Tongue (tissue), 2 donors: ENCODE measurements around the gene PCDHGC4. TPM values are rescaled to one million over a fixed set of nuclear protein-coding genes. Genes with fewer than 3 reads are reported as not detected.

ENCODE experiments used
- DNase-seq: peaks from one replicate; pipeline ENCODE4 v3.0.0-alpha.2; 2015
- total RNA-seq: library from RNA; depleted of rRNA; stranded (reverse); fragments of >200 nt; gene quantifications from one replicate; pipeline ENCODE4 v1.2.3, GENCODE V29; 2014

PCDHGC4 gene
- total RNA-seq, 1 donor from 2014 or later = 7.9 TPM

- DNase-seq = no peak
Measured at GRCh38 chr5:141490771-141491170, 5.9 kb downstream of the PCDHGC4 start.

- no peak for DNase-seq
Measured at GRCh38 chr5:141491323-141492167, 6.7 kb downstream of the PCDHGC4 start.

DNA sequence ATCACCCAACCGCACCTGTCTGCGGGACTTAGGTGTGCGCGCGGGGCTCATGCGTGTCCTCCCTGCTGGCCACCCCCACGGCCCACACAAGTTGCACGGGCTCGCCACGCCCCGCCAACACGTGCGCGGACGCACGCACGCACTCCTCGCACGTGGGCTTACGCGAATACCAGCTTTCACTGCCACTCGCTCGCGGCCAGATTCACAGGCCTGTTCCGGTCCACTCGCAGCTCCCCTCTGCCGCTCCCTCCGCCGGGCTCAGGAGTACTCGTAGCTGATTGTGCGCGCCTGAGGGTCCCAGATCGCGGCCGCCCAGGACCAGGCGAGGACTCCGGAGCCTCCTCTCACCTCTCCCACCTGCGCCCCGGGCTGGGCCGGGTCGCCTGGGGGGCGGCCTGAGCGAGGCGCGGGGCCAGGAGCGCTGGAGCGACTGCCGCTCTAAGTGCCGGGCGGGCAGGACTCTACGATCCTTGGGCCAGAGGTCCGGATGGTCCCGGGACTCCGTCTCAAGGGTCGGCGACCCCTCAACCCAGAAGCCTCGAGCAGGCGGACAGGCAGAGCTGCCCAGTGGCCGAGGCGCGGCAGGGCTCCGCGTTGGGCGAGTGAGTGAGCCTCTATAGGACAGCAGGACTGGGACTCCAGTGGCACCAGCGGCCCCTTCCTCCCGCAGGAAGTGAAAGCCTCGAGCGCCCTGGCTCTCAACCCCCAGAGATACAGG lies 7.5 kb downstream of the PCDHGC4 start:
- no peak for DNase-seq

- DNase-seq = no peak
Measured at GRCh38 chr5:141493500-141494422, 8.9 kb downstream of the PCDHGC4 start.

DNA sequence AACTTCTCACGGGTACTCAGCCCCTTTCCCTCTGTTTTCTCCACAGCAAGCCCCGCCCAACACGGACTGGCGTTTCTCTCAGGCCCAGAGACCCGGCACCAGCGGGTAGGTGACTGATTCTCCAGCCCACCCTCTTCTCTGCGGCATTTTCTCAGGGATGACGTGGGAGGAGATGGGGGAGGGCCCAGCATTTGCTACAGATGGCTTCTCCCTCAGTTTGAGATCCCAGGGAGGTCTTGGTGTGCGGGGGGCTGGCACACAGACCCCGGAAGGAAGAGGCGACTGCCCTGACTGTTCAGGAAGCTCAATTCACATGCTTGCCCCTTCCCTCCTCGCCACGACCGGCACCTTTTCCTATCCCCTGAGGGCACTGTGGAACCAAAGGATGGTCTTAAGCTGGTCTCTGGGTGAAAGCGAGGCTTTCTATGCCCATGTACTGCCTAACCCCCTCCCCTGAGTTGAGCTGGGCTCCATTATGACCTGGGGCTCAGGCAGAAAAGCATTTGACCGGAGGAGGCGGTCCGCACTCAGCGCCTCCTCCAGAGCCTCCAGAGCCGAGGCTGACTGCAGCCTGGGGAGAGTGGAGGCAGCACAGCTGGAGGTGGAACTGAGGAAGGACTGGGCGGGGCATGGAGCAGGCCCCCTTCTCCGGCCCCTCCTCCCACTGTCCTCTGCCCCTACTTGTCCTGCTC lies 10.1 kb downstream of the PCDHGC4 start:
- peak; percentile 53 for DNase-seq

DNA sequence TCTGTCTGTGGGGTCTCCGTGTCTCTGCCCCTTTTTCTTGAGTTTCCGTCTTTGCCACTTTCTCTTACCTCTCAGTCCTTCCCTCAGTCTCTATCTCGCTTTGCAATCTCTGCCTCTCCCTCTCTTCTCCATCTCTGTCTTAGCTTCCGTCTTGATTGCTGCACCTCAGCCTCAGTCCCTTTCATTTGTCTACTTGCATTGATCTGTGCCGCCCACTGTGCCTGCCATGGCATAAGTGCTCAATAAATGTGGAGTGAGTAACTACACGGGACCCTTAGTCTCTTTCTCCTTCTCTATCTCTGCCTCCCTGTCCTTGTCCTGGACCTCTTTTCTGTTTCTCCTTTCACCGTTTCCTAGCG lies 10.6 kb downstream of the PCDHGC4 start:
- DNase-seq = no peak

GRCh38 chr5:141496038-141496437 lies 11.2 kb downstream of the PCDHGC4 start:
- DNase-seq = peak; percentile 93

- DNase-seq = no peak
Measured at GRCh38 chr5:141501761-141502160, 16.9 kb downstream of the PCDHGC4 start.

- DNase-seq = no peak
Measured at GRCh38 chr5:141503681-141504080, 18.9 kb downstream of the PCDHGC4 start.

DNA sequence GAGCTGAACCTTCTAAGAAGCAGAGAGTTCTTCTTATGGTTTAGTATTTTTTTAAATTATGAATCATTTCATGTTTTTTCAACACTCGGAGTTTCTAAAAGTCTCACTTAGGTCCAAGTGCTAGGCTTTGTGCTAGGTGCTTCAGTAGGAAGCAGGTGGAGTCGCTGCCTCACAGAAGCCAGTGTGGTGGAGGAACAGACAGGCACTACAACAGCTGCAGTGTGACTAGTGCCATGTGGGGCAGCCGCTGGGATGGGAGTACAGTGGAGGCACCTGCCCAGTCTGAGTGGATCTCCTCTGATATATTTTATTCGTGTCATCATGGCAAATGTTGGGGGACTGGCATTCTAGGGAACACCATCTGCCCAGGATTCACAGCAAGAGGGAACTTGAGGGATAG lies 19.4 kb downstream of the PCDHGC4 start:
- no peak for DNase-seq

GRCh38 chr5:141506381-141507155 lies 21.7 kb downstream of the PCDHGC4 start:
- no peak for DNase-seq

DNA sequence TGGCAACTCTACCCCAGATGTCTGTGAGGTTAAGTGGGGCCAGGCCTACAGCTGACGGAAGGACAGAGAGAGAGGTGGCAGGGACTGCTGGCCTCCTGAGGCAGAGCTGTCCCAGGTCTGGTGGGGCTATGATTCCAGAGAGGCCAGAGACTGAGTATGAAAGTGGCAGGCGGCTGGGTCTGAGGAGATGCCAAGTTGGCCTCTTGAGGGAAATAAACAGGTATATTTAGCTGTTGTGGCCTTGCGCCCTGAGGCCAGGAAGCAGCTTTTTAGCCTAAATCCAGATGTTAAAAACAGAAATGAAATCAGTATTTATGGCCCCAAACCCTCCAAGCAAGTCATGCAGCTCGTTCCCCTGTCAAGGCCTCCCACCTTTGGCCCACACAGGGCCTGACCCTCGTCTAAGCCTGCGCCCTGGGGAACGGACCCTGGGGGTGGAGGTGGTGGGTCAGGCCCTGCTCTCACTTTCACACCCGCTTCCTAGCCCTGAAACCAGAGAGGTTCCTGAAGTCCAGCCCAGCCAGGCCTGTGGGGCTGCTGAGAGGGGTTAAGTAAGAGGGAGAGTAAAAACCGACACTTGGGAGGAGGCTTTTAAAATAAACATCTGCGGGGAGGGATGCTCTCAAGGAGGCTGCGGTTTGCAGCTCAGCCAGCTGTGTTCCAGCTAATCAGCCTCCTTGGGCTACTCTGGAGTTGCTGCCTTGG lies 22.7 kb downstream of the PCDHGC4 start:
- peak; percentile 79 for DNase-seq

GRCh38 chr5:141508440-141508797 lies 23.6 kb downstream of the PCDHGC4 start:
- DNase-seq = no peak

- peak; percentile 87 for DNase-seq
Measured at GRCh38 chr5:141508798-141509611, 24.2 kb downstream of the PCDHGC4 start.

DNA sequence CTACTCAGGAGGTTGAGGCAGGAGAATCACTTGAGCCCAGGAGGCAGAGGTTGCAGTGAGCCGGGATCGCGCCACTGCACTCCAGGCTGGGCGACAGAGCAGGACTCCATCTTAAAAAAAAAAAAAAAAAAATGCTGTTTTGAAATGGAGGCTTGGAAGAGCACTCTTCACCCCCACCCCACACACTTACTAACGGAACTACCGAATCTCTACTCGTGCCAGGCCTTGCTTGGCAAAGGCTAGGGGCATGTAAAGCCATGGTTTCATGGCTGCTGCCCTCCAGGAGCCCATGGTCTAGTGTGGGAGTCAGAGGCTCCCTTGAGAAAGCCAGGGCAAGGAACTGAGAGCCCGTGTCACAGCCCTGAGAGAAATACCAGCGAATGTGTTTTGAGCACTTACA lies 25.3 kb downstream of the PCDHGC4 start:
- DNase-seq = no peak

- DNase-seq = no peak
Measured at GRCh38 chr5:141510850-141511601, 26.2 kb downstream of the PCDHGC4 start.

GRCh38 chr5:141511771-141512325 lies 27.0 kb downstream of the PCDHGC4 start:
- DNase-seq = no peak

- peak; percentile 87 for DNase-seq
Measured at GRCh38 chr5:141512390-141512910, 27.6 kb downstream of the PCDHGC4 start.
